GM21737 (cell line): ENCODE results near the gene KCNF1.

Experiments
- ATAC-seq: cut with Tn5 transposase; IDR thresholded peaks from one replicate; pipeline ENCODE4 v1.9.1; 2021; ENCODE audit warnings: mild to moderate bottlenecking, moderate library complexity; ENCODE audit not compliant: unreplicated experiment

Gene KCNF1

GRCh38 chr2:10879624-10880585 is 31.8 kb upstream of the KCNF1 start:
- no peak for ATAC-seq

- ATAC-seq = no peak
Observed at GRCh38 chr2:10880586-10881321, 31.0 kb upstream of the KCNF1 start.

GRCh38 chr2:10882568-10882967 is 29.2 kb upstream of the KCNF1 start:
- ATAC-seq = no peak

- no peak for ATAC-seq
Observed at GRCh38 chr2:10883066-10883465, 28.7 kb upstream of the KCNF1 start.

- ATAC-seq = no peak
Observed at GRCh38 chr2:10883801-10884478, 27.8 kb upstream of the KCNF1 start.

GRCh38 chr2:10884574-10884975 is 27.2 kb upstream of the KCNF1 start:
- ATAC-seq = no peak

GRCh38 chr2:10885094-10885860 is 26.5 kb upstream of the KCNF1 start:
- no peak for ATAC-seq

- ATAC-seq = no peak
Observed at GRCh38 chr2:10887476-10887875, 24.3 kb upstream of the KCNF1 start.

- no peak for ATAC-seq
Observed at GRCh38 chr2:10889651-10890215, 22.0 kb upstream of the KCNF1 start.

GRCh38 chr2:10890706-10891270 is 20.9 kb upstream of the KCNF1 start:
- no peak for ATAC-seq

GRCh38 chr2:10891390-10891789 is 20.3 kb upstream of the KCNF1 start:
- no peak for ATAC-seq

GRCh38 chr2:10891848-10892247 is 19.9 kb upstream of the KCNF1 start:
- no peak for ATAC-seq

- no peak for ATAC-seq
Observed at GRCh38 chr2:10892316-10892715, 19.4 kb upstream of the KCNF1 start.

- no peak for ATAC-seq
Observed at GRCh38 chr2:10892796-10893350, 18.9 kb upstream of the KCNF1 start.

- ATAC-seq = no peak
Observed at GRCh38 chr2:10894264-10894935, 17.3 kb upstream of the KCNF1 start.

GRCh38 chr2:10895231-10895630 is 16.5 kb upstream of the KCNF1 start:
- no peak for ATAC-seq

GRCh38 chr2:10897956-10898355 is 13.8 kb upstream of the KCNF1 start:
- ATAC-seq = no peak

- no peak for ATAC-seq
Observed at GRCh38 chr2:10900216-10901109, 11.3 kb upstream of the KCNF1 start.
